Choroid plexus epithelial cell (primary cell): ENCODE measurements around the gene JAK1.
"Not testable (repeated sequence)": the region's sequence is repeated elsewhere in the genome, so short reads cannot be mapped to it uniquely, and the experiment has no call there.

Experiments used
- DNase-seq: peaks from one replicate; pipeline ENCODE4 v3.0.0-alpha.2; 2010; ENCODE audit warnings: low read depth
- H3K4me3 ChIP-seq: 2 replicates; pipeline ENCODE4 v1.5.1; 2011; ENCODE audit warnings: low read depth, mild to moderate bottlenecking, control low read depth, low read length, moderate library complexity
- TF ChIP-seq, protein P1 (sequence below): conservative IDR thresholded peaks from 2 replicates; pipeline ENCODE4 v1.5.1; 2011; ENCODE audit warnings: low read depth, mild to moderate bottlenecking, control low read depth, inconsistent platforms, low read length, moderate library complexity

Gene JAK1

DNA sequence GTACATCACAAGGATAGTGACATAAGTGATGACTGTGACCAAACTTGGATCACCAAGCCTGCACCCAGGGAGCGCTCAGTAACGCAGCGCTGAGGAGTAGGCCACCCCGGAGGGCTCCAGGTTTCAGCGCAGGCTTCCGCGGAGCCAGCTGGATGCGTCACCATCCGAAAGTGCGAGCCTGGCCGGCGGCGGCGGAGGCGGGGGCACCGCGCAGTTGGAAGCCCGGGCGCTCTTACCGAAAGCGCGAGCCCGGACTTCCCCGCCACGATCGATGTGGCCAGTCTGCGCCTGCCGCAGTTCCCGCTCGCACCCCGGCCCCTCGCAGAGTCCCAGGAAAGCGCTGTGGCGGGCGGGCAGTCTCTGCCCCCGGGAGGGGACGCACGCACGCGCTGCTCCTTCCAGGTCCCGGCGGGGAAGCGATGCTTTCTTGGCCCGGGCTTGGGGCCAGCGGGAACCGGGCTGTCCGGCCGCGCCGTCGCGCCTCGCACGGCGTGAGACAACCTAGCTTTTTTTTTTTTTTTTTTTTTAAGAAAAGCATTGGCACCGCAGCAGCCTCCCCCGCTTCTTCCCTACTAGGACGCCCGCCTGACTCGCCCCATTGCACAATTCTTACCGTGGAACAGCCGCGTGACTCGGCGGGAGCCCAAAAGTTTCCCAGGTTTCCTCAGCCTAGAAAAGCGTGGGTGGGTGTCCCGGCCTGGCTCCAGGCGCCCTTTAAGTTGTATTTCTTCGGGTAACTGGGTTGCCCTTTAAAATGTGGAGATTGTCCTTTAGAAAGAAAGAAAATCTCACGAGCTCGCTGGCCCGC is 36.4 kb upstream of the JAK1 start:
- TF ChIP-seq, protein P1, sequence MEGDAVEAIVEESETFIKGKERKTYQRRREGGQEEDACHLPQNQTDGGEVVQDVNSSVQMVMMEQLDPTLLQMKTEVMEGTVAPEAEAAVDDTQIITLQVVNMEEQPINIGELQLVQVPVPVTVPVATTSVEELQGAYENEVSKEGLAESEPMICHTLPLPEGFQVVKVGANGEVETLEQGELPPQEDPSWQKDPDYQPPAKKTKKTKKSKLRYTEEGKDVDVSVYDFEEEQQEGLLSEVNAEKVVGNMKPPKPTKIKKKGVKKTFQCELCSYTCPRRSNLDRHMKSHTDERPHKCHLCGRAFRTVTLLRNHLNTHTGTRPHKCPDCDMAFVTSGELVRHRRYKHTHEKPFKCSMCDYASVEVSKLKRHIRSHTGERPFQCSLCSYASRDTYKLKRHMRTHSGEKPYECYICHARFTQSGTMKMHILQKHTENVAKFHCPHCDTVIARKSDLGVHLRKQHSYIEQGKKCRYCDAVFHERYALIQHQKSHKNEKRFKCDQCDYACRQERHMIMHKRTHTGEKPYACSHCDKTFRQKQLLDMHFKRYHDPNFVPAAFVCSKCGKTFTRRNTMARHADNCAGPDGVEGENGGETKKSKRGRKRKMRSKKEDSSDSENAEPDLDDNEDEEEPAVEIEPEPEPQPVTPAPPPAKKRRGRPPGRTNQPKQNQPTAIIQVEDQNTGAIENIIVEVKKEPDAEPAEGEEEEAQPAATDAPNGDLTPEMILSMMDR = no peak
- H3K4me3 ChIP-seq = peak overlapping the region; percentile 64
- peak; percentile 89 for DNase-seq

DNA sequence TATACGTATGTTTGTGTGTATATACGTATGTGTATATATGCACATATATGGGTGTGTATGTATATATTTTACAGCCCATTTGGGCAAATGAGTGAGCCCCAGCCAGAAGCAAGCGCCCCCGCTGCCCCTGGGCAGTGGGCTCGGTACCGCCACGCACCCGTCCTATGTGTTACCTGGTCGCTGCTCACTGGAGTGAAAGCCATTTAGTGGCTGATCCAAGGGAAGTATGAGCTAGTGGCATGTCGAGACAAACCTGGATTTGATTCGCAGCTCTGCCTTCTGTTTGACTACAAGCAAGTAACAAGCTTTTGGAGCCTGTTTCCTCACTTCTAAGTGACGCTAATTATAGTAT is 35.8 kb upstream of the JAK1 start:
- H3K4me3 ChIP-seq = peak overlapping the region; percentile 64
- TF ChIP-seq, protein P1 = no peak
- no peak for DNase-seq

DNA sequence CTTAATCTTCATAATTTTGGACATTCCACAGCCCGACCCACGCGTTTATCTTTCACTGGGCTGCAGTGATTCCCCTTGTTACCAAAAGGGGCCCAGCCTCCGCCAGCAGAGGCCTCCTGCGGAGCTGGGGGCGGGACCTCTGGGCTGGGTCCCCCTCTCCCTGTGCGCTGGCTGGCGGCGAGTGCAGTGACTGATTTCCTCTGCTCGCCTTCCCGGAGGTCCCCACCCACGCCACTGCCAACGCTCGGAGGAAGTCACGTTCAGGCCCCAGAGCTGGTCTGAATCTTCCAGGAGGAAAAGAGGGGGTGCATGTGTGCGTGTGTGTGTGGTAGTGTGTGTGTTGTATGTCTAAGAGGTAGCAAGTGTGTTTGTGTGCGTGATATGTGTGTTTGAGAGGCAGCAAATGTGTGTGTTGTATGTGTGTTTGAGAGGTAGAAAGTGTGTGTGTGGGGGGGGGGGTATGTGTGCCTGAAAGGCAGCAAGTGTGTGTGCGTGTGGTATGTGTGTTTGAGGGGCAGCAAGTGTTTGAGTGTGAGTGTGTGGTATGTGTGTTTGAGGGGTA is 35.0 kb upstream of the JAK1 start:
- H3K4me3 ChIP-seq = peak overlapping the region; percentile 38
- peak; percentile 69 for DNase-seq
- TF ChIP-seq, protein P1 = peak; percentile 26

DNA sequence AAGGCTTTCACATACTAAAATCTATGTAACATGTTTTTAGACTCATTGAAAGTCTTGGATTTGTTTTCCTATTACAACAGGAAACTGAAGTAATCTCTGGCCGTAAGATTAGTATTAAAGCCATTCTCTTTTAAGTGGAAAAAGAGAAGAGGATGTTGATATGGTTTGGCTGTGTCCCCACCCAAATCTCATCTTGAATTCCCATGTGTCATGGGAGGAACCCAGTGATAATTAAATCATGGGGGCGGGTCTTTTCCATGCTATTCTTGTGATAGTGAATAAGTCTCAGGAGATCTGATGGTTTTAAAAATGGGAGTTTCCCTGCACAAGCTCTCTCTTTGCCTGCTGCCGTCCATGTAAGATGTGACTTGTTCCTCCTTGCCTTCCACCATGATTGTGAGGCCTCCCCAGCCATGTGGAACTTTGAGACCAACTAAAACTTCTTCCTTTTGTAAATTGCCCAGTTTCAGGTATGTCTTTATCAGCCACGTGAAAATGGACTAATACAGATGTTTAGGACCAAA is 32.1 kb upstream of the JAK1 start:
- DNase-seq, H3K4me3 ChIP-seq: not testable (repeated sequence)

DNA sequence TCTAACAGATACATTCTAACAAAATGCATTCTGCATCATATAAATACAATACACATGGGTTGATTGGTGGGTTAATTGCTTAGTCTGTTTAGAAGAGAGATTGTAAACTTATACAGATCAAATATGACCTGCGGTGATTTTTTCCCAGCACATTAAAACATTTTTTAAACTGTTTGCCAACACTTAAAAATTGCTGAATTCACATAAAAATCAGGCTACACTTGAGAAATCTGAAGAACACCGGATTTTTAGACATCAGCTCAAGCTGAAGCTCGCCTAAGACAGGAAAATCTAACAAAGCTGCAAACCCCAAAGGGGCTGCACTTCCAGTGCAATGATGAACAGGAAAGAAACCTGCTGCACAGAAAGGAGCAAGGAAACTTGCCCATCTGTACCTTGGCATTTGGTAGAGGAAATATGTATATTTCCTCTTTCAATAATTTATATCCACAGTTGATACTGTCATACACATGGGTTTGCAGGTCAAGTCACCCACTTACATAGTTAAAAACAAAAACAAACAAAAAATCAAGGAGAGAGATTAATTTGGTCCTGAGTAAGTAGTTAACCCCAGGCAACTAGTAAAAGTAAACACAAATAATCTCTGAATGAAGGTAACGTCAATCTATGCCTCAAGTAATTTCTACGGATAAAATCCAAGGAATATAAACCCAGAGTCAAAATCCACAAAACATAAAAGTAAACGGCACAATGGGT is 30.4 kb upstream of the JAK1 start:
- no peak for DNase-seq
- H3K4me3 ChIP-seq = no peak overlapping the region
- TF ChIP-seq, protein P1 = no peak

DNA sequence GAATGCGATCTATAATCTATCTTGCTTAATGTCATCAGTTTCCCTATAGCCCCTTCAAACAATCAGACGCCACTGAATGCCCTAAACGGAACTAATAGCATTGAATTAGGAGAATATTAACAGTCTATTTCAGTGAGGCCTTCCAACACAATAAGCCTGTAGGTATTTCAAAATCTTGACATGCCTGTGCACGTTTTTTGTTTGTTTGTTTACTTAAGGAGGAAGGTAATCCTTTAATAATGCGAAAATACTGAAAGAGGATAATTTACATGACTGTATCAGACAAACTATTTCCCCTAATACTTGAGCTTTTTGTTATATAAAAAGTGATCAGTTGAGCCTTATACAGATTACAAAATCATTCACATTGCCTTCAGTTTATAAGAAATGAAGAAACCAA is 29.0 kb upstream of the JAK1 start:
- no peak overlapping the region for H3K4me3 ChIP-seq
- TF ChIP-seq, protein P1 = no peak
- no peak for DNase-seq
